ENCODE results near the gene BTF3.

GRCh38 chr5:73499756-73500155 is 1.5 kb downstream of the BTF3 start:
- TF ChIP-seq, protein P1, sequence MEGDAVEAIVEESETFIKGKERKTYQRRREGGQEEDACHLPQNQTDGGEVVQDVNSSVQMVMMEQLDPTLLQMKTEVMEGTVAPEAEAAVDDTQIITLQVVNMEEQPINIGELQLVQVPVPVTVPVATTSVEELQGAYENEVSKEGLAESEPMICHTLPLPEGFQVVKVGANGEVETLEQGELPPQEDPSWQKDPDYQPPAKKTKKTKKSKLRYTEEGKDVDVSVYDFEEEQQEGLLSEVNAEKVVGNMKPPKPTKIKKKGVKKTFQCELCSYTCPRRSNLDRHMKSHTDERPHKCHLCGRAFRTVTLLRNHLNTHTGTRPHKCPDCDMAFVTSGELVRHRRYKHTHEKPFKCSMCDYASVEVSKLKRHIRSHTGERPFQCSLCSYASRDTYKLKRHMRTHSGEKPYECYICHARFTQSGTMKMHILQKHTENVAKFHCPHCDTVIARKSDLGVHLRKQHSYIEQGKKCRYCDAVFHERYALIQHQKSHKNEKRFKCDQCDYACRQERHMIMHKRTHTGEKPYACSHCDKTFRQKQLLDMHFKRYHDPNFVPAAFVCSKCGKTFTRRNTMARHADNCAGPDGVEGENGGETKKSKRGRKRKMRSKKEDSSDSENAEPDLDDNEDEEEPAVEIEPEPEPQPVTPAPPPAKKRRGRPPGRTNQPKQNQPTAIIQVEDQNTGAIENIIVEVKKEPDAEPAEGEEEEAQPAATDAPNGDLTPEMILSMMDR (IDR thresholded peaks at IDR 0.05): no peak
- no peak for TF ChIP-seq POLR2A (IDR thresholded peaks at IDR 0.05)

Measured in body of pancreas (tissue), 4 donors.